RPMI7951 (cell line): ENCODE results near the gene CLEC4E. TPM values are rescaled to one million over a fixed set of nuclear protein-coding genes. Genes with fewer than 3 reads are reported as not detected.
"Not testable (repeated sequence)": the region's sequence is repeated elsewhere in the genome, so short reads cannot be mapped to it uniquely, and the experiment has no call there.

ENCODE experiments used
- DNase-seq: peaks from one replicate; pipeline ENCODE4 v3.0.0-alpha.2; 2012; ENCODE audit warnings: low read depth
- total RNA-seq: library from RNA; depleted of rRNA; stranded (reverse); fragments of >200 nt; shearing (Covaris generic); gene quantifications from 2 replicates; pipeline ENCODE4 v1.2.3, GENCODE V29; 2014

CLEC4E gene
- total RNA-seq, 1 experiment from 2014 or later = not detected

- no peak for DNase-seq
These were observed 857 bp upstream of the CLEC4E start for GRCh38 chr12:8541562-8541961.

DNA sequence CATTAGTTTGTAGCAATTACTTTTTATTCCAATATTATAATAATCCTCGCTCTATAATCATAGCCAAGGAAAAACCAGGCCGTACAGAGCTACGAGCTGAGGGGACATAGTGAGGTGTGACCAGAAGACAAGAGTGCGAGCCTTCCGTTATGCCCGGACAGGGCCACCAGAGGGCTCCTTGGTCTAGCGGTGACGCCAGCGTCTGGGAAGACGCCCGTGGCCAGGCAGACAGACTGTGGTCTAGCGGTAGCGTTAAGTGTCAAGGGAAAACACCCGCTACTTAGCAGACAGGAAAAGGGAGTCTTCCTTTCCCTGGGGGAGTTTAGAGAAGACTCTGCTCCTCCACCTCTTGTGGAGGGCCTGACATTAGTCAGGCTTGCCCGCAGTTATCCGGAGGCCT lies 2.9 kb downstream of the CLEC4E start:
- peak; percentile 58 for DNase-seq

- no peak for DNase-seq
These were observed 8.7 kb downstream of the CLEC4E start for GRCh38 chr12:8532045-8532444.

DNA sequence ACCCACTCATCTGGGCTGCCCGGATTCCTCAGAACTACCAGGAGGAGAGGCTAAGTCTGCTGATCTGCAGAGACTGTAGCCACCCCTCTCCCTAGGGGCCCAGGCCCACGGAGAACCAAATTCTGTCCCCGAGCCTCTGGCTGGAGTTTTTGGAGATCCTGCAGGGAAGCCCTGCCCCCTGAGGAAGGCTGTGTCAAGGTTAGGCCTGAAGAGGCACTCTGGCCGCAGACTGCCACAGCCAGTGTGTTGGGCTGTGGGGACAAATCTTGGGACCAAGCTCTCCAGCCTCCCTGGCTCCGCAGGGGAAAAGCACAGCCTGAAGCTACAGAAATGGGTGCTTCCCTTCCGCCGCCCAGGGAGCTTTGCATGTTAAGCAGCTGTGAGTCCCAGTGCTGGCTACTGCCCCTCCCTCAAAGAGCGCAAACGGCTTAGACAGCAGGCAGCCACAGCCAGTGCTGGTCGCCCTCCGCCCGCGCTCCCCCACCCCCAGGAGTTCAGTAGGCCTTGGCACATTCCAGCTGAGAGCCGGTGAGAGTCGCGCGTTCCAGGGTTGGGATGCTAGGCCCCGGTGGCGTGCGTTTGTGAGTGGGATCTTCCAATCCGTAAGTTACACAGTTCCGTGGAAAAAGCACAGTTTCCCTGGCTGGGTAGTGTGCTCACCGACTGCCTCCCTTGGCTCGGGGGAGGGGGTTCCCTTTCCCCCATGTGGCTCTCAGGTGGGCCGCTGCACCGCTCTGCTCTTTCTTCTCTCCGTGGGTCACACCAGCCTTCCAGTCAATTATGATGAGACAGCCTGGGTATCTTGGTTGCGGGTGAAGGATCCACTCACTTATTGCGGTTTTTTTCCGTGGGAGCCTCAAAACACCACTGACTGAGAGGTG lies 13.2 kb downstream of the CLEC4E start:
- DNase-seq = no peak

DNA sequence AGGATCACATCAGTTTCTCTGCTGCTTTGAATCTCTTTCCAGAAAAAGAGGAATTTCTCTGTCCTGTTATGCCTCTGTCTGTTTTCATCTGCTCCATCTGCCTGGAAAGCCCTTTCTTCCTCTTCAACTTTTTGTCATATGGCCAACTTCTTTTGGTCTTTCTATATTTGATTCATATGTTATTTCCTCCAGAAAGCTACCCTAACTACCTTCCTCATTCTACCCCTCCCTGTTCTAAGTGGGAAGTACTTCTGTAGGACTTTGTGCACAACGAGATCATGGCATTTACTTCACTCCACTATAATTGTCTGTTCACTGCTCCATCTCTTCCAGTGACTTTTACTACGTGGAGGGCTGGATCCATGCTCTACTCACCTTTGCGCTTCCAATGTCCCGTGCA lies 21.5 kb downstream of the CLEC4E start:
- no peak for DNase-seq

DNA sequence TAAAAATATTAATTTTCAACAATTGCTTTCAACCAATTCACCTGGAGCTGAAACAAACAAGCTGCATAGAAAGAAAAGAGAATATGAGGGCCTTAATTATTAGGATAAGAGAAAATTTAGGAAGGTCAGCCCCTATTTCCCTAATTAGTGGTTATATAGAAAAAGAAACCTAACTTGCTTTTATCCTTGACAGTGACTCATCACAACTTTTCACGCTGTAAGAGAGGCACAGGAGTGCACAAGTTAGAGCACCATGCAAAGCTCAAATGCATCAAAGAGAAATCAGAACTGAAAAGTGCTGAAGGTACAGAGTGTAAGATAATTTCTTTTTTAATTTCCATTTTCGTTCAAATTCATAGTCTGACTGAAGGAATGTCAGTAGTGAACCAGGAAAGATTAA lies 22.7 kb downstream of the CLEC4E start:
- DNase-seq = no peak

DNA sequence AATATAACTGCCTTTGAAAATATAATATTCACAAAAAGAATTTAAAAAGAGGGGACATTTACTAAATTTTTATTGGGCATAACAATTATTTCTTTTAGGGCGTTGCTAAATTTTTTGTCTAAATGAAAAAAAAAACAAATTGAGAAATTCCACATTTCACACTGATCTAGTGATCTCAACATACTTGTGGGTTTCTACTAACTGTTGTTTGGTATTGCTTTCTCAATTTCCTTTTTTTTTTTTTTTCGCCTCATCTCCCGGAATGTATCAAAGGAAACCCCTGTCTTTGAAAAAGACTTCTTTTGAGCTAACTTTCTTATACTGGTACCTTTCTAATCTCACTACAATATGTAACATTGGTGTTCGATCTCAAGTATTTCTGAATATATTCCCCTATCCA lies 27.4 kb downstream of the CLEC4E start, which contains the start of gene CLEC4D:
TSS of gene CLEC4D (plus strand) at position 248 of the 400 bp plus-strand sequence. CDS start 230 bp downstream, outside the sequence.
- DNase-seq = no peak

- DNase-seq = no peak
These were observed 31.5 kb downstream of the CLEC4E start for GRCh38 chr12:8508910-8509841.

DNA sequence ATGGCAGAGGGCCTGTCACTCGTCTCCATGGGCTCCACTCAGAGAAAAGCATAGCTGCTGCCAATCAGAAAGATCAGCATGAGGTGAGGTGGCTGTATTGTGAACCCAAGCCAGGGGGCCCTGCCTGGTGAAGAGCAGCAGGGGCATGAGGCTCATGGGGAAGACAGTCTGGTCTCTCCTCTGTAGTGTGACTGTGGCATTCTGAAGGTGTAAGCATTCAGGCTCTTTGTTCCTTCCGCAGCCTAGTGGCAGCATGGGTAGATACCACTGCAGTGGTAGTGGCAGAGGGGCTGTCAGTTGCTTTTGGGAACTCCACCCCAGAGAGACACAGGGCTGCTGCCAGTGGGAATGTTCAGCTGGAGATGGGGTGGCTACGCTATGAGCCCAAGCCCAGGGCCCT lies 32.5 kb downstream of the CLEC4E start:
- DNase-seq = no peak

- no peak for DNase-seq
These were observed 33.1 kb downstream of the CLEC4E start for GRCh38 chr12:8507596-8507995.

- no peak for DNase-seq
These were observed 36.4 kb downstream of the CLEC4E start for GRCh38 chr12:8504351-8504750.

DNA sequence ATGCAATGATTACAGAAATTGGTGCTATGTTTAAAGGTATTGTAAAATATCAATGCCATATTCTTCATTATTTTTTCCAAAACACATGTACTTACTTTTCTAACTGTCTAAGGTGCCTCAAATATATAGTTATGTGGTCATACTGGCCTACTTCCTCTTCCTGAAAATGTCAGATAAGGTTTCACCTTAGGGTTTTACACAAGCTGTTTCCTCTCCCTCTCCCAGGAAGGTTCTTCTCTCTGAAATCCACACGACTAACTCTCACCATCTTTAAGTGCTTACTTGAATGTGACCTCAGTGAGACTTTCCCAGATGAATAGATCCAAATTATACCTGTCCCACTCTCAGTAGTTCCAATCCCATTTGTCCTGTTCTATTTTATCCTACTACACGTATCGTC lies 39.0 kb downstream of the CLEC4E start:
- no peak for DNase-seq

- DNase-seq = no peak
These were observed 41.1 kb downstream of the CLEC4E start for GRCh38 chr12:8499616-8500015.

GRCh38 chr12:8496074-8496473 lies 44.6 kb downstream of the CLEC4E start:
- DNase-seq = not testable (repeated sequence)

GRCh38 chr12:8495671-8496070 lies 45.0 kb downstream of the CLEC4E start:
- not testable (repeated sequence) for DNase-seq

- DNase-seq = no peak
These were observed 47.6 kb downstream of the CLEC4E start for GRCh38 chr12:8493084-8493483.

DNA sequence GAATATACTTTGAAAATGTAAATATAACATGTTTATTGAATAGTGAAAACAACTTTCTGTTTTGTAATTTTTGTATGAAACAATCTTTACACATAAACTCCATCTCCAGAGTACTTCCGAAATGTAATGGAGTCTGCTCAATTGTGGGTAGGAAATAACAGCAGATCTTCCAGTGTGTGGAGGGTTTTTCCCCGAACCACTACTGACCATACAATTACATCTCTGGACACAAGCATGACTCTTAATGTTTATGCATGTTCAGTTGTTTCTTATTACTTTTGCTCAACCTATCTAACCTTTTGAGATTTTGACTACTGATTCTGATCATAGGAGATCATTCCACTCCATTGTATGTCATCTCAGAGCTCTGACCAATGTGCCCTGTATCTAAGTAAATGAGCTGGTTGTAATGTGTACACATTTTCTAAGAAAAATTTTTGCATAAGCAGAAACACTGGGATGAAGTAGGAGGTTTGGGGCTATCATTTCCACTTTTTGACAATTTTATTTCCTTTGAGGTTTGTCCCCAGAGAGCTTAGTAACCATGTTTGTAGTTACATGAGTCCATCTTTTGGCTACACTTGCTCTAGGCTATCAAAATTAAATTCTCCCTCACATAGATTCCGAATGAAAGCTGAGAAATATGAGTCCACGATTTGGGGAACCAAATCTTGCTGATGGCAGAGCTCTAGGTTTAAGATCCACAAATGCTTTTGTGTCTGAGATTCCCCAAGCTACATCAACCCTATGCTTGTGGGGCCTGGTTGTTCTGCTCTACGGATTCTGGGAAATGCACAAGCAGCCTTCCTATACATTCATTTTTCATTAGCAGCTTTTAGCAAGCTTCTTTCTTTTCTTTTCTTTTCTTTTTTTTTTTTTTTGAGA lies 48.8 kb downstream of the CLEC4E start:
- DNase-seq = no peak
